HG02623 (cell line): ENCODE data around the gene MAP3K8.
A peak's percentile ranks its signal among the peaks of the same experiment; 100 is the strongest.

ENCODE experiments used
- ATAC-seq: cut with Tn5 transposase; IDR thresholded peaks from one replicate; pipeline ENCODE4 v1.9.1; 2021; ENCODE audit warnings: moderate library complexity; ENCODE audit not compliant: unreplicated experiment

Gene MAP3K8

DNA sequence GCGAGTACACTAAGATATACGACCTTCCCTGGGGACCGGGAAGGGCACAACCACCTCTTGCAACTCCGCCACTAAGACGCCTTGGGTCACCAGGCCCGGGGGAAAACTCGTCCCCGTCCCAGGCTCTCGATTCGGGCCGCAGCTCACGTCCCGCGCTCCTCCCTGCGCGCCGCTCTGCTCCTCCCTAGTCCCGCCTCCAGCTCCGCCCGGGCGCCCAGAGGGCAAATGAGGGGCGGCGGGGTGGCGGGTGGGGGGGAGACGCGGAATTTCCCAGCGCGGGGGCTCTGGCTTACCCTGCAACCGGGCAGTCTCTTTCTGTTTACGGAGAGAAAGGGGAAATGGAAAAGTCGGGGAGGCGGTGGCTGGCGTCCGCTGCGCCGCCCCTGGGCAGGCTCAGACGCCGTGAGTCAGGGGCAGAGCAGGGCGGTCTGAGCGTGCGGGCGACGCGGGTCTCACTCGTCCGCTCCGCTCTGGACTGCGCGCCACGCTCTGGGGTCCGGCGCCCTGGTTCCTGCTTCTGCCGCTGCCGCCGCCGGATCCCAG lies at the start of gene MAP3K8:
TSS of gene MAP3K8 (plus strand) at position 455 of the 543 bp plus-strand sequence. CDS start 4,755 bp downstream, outside the sequence.
- peak; percentile 56 for ATAC-seq

DNA sequence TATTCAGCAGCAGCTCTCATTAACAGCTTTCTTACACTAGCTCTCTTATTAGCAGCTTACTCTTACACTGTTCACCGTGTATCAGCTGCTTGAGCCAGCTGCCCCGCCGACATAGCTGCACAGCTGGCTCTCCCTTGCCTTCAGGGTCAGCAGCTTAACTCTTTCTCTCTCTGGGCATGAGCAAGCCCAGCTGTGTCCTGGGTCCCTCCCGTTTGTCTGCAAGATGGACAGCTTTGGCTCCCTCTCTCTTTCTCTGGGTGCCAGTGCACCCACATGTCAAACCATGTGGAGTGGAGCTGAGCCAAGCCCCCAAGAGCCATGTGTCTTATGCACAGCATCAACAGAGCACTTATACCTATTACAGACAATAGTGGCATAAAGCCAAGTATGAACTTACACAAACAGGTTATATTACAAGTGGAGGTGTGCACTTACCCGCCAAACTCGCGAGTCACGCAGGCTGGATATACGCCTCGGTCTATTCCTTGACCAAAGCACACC lies 49.2 kb upstream of the MAP3K8 start:
- ATAC-seq = no peak

DNA sequence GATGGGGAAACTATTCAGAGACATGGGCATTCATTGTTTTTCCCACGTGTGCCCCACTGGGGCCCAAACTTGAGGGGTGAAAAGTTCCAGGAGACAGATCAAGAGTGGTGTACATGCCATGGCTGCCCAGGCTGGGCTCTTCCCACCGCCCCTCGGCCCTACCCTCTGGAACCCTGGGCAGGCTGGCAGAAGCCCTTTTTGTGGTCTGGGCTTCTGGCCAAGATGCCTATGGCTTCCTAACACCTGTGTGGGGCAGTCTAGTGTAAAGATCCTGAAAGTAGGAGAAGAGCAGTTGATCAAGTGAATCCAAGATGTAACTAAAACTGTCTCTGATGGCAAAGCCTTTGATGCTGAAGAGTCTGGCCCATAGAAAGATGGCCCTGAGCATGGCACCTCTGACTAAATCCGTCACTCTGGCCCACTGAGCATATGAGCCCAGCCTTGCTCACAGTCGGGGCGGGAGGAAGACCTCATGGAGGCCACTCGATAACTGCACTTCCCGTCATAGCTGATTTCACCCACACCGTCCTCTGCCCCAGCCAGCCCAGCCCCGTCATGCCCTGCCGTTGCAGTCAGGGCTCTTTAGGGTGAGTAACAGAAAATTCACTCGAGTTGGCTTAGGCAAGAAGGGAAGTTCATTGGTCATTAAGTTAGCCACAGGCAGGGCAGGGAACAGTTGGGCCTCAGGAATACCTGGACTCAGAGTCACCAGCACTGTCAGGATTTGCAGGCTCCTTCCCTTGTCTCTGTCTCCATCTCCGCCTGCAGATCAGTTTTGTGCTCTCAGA lies 47.0 kb upstream of the MAP3K8 start:
- no peak for ATAC-seq

DNA sequence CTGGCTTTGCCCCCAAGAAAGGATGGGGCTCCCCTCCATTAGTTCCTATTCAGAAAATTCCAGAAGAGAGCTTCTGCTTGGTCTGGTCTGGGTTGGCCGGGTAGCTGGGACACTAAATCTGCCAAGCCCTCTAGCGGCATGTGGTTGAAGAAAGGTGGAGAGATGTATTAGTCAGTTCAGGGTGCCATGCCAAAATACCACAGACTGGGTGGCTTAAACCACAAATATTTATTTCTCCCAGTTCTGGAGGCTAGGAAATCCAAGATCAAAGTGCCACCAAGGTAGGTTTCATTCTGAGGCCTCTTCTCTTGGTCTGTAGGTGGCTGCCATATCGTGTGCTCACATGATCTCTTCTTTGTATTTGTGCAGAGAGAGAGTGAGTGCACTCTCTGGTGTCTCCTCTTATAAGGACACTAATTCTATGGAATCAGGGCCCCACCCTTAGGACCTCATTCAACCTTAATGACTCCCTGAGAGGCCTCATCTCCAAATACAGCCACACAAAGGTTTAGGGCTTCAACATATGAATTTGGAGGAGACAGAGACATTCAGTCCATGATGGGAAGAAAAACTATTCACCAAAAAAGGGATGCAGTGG lies 46.2 kb upstream of the MAP3K8 start:
- ATAC-seq = no peak

DNA sequence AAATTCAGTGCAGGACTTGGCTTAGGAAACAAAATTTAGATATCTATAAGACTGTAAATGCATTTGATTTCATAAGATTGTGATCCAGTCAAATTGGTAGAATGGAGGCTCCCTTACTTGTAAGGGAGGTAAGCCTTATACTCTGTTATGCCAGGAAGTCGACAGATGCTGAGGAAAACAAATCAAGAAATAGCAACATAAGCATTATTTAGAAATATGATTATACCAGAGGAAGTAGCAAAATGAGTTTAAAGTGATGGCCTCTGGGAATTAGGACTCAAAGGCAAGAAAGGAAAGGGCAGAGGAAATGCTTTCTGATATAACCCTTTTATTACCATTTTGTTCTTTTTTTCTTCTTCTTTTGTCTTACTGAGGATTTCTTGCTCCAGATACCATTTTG lies 44.4 kb upstream of the MAP3K8 start:
- ATAC-seq = no peak

DNA sequence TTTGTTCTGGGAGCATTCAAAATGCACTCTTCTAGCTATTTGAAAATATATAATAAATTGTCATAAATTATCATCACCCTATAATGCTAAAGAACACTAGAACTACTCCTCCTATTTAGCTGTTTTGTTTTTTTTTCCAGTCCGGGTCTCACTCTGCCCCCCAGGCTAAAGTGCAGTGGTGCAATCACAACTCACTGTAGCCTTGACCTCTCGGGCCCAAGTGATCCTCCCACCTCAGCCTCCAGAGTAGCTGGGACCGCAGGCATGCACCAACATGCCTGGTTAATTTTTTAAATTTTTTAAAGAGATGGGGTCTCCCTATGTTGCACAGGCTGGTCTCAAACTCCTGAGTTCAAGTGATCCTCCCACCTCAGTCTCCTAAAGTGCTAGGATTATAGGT lies 43.8 kb upstream of the MAP3K8 start:
- ATAC-seq = no peak

DNA sequence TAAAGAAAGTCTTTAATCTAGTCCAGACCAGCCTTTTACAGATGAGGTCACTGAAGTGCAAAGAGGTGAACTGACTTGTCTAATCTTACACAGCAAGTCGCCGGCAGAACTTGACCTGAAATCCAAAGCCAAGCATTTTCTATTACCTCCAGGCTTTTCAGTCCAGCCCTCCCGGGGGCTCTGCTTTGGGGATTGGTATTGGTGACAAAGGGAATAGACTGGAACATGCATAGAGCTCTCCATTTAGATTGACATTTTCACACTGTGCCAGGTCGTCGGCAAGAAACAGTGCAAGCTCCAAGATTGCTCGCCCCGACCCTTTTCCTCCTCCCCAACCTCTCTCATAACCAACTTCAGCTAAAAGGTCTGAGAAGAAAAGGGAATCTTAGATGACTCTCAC lies 42.7 kb upstream of the MAP3K8 start:
- no peak for ATAC-seq

DNA sequence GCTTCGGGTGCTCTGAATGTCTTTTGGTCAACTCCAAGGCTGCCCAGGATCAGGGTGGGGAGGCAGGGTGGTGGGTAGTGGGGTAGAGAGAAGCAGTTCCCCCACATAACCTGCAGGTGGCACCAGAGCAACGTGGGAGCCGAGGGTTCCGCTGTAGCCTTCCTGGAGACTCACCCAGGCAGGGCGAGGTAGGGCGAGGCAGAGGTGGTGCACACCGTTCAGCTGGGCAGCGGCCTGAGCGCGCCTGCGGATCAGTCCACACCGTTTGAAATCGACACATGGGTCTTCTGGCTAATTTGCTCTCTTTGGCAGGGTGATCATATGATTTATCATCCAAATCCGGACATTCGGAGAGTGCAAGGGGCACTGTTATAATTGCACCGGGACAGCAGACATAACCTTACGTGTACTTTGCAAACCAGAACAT lies 41.4 kb upstream of the MAP3K8 start:
- peak; percentile 89 for ATAC-seq

DNA sequence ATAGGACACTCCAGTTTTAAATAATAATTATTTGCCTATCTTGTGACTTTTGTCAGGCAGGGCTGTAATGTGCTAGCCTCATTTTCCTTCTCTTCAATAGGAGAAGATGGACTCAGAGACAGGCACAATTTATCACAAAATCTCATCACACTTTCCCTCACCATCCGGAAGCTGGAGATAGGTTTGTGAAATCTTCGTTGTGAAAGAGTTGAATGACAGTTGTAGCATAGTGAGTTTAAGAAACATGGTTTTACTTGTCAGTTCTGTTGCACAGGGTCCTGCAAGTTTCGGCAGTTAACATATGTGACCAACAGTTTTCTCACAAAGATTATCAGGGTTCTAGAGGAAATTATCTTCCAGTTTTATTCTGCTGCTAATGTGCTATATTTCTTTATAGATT lies 37.7 kb upstream of the MAP3K8 start:
- ATAC-seq = no peak

DNA sequence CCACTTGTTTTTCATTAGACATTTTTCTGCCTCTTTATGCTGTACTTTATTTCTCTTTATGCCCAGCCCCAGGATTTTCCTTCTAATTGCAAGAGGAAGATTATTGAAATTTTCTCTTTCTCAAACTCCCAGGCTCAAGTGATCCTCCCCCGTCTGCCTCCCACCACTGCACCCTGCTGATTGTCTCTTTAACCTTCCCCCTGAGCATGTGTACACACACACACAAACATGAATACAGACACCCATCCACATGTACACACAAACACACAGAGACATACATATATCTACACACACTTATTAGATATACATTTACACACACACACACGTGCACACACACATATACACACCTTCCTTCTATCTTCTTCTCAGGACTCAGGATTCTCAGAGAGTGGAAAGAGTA lies 37.3 kb upstream of the MAP3K8 start:
- ATAC-seq = no peak

DNA sequence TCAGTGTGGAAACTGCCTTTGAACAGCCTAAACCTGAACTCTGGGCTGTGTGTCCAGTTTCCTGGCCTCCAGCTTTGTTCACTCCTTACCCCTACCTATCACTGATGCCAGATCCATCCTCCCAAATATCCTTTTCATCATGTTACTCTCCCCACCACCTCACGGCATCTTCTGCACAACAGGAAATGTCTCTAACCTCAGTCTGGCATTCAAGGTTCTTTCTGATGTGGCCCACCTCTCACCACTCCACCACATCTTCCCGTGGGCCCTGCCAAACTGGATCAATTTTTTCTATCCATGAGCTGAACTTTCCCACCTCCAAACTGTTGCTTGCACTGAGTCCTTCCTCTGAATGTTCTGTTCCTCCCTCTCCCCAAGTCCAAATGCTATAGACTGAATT lies 35.8 kb upstream of the MAP3K8 start:
- no peak for ATAC-seq

DNA sequence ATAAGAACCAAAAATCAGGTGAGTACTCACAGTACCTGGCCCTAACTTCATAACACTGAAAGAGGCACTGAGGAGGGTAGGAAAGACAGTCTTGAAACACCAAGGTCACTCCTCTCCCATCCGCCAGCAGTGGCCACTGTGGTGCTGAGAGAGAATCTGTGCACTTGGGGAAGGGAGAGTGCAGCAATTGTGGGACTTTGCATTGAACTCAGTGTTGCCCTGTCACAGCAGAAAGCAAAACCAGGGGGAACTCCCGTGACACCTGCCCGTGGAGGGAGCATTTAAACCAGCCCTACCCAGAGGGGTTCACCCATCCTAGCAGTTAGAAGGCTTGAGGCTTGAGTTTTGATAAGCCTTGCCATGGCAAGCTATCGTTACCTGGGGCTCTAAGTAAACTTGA lies 35.2 kb upstream of the MAP3K8 start:
- ATAC-seq = peak; percentile 45

DNA sequence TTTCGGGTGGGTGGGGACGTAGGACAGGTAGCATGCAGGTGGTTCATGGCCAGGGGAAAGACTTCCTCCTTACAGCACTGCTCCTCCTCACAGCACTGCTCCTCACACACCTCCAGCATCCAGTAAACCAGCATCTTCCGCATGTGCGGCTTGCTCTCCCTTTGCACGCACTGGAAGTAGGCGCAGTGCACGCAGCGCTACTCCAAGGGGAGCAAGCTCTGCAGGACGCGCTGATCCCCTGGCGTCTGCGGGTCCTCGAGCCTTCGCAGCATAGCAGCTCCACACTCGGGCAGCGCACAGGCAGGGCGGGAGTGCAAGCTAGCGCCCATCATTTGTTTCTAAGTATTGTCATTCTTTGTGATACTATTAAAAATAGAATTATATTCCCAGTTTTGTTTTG lies 30.5 kb upstream of the MAP3K8 start:
- no peak for ATAC-seq

DNA sequence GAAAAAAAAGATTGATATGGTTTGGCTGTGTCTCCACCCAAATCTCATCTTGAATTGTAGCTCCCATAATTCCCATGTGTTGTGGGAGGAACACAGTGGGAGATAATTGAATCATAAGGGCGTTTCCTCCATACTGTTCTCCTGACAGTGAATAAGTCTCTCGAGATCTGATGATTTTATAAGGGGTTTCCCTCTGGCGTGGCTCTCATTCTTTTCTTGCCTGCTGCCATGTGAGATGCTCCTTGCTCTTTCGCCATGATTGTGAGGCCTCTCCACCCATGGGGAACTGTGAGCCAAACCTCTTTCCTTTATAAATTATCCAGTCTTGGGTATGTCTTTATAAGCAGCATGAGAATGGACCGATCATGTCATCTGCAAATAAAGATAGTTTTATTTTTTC lies 29.4 kb upstream of the MAP3K8 start:
- ATAC-seq = no peak

DNA sequence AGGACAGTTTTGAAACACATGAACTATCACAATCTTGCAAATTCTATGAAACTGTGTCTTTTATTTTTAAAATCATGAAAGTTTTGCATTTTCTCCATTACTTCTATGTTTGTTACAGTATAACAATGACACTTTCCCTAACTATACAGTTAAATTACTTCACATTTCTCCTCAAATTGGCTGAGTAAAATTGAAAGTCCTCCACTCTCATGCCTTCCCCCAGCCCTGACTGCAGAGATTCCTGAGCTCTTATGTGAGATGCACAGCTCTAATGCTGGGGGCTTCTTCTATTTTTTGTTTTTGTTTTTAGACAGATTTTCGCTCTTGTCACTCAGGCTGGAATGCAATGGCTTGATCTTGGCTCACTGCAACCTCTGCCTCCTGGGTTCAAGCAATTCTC lies 22.7 kb upstream of the MAP3K8 start:
- no peak for ATAC-seq

DNA sequence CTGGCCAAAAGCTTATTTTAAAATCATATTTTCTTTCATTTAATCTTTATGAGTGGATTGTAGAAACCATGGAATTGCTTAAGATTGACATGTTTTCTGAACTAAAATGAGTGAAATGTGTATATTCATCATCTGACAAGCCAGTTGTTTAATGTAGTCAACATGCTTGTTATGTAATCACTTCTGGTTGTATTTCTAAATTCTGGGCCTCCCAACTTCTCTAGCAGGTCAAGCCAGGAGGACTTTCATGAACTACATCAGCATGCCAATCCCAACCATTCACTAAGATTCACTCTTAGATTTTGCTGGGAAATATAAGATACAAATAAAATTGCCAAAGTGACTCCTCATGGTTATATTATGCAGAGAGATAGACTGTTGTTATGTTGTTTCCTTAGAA lies 21.1 kb upstream of the MAP3K8 start:
- no peak for ATAC-seq

DNA sequence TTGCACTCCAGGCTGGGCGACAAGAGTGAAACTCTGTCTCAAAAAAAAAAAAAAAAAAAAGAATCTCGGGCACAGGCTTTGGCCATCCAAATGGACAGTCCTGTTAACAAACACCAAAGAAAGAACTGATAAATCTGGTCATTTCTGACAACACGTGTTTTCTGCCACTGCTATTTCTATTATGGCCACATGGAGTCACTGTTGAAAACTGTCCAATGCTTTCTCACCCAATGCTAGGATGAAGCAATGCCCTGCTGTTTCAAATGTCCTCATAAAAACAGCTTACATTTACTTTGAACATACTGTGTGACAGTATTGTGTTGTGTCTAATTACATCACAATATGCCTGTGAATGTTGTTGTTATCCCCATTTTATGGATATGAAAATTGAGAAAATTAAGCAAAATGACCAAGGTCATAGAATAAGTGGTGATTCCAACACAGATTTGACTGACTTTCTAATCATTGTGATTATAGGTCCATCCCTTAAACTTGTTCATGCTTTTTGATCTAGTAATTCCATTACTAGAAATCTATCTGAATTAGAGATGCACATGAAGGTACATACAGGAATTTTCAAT lies 19.9 kb upstream of the MAP3K8 start:
- peak; percentile 46 for ATAC-seq

DNA sequence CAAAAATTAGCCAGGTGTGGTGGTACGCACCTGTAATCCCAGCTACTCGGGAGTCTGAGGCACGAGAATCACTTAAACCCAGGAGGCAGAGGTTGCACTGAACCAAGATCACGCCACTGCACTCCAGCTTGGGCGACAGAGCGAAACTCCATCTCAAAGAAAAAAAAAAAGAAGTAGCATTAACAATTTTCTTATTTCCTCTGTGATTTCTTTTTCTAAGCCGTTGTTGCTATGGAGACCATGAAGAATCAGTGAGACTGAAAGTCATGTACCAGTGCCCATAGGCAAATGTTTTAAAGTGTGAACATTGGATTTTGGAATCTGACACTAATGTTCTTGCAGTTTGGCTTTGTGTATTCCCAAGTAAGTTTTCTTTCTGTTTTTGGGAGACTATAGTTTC lies 18.4 kb upstream of the MAP3K8 start:
- no peak for ATAC-seq

DNA sequence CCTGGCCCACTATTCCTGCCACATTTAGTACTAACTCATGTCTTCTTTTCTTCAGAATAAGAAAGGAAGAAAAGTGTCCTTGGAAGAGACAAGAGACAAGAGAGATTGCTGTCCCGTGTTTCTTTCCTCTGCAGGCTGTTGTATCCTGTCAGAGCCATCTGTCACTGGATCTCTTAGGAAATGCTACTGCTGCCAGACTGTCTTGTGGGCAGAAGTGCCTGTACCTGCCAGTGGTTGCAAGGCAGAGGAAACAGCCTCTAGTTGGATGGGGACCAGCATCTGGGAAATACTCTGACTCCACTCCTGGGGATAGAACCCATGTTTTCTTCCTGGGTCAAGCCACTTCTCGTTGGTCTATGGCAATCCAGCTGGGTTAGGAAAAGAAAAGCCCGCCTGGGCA lies 16.7 kb upstream of the MAP3K8 start:
- ATAC-seq = no peak

DNA sequence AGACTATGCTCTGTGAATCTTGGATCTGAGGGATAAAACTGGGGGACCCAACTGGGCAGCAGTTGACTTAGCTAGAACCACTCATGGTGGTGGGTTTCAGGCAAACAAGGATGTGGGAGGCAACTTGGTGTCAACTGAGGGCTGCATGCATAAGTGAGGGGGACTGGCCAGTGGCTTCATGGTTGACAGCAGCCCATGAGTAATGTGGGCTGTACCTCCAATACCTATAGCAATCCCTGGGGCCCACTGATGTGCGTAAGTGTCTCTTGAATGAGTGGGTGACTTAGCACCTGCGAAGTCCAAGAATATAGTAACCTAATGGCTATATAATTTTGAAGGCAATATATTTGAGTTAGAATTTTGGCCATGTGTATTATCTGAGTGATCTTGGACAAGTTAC lies 13.7 kb upstream of the MAP3K8 start:
- ATAC-seq = peak; percentile 60

DNA sequence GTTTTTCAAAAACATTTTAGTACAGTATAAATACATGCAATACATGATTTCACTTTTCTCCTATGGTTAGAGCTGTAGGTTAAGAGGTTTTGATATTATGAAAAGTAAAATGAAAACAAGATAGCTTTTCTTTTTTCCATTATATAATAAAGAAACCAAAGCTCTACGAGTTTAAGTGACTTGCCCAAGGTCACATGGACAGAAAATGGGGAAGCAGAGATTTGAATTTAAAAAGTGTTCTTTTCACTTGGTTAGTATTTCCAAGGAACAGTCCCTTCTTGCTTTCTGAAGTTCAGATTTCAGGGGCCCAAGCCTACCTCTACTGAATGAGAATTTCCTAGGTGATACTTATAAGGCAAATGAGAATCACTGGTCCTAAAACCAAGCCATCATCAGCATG lies 13.2 kb upstream of the MAP3K8 start:
- peak; percentile 16 for ATAC-seq

DNA sequence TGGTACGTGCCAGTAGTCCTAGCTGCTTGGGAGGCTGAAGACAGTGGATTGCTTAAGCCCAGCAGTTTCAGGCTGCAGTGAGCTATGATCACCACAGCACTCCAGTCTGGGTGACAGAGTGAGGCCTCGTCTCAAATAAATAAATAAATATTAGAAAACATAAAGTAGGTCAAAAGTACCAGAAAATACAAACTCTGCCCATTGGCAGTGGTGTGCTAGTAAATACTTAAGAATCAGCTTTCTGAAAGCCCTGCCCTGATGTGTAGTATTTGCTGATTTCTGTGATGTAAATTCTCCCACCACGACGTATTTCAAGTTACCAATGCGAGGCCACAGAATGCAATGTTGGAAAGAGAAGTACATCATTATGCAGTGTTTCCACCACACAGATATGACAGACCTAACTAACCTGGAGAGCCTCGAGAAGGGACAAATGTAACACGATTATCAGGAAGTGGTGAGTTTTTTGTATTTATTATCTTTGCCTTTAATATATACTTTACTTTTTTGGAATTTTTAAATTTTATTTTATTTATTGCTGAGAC lies 11.8 kb upstream of the MAP3K8 start:
- no peak for ATAC-seq
